Nephron (organoid): ENCODE data around the gene OR1D5.

ENCODE experiments used
- H3K27ac Mint-ChIP-seq, 3 experiments: 2 replicates each; pipeline ENCODE4 v1.8.0; 2020; ENCODE audit warnings: mixed read lengths in 3 of 3, mild to moderate bottlenecking in 2 of 3, moderate library complexity in 1 of 3
- H3K27me3 Mint-ChIP-seq: 2 replicates; pipeline ENCODE4 v1.8.0; 2021; ENCODE audit warnings: low read depth, mild to moderate bottlenecking, moderate library complexity, mixed read lengths
- H3K36me3 Mint-ChIP-seq: 2 replicates; pipeline ENCODE4 v1.8.0; 2020; ENCODE audit warnings: low read depth, mixed read lengths
- H3K4me1 Mint-ChIP-seq: 2 replicates; pipeline ENCODE4 v1.8.0; 2020; ENCODE audit warnings: mixed read lengths
- H3K4me3 Mint-ChIP-seq, 3 experiments: 2 replicates each; pipeline ENCODE4 v1.8.0; 2020; ENCODE audit warnings: mild to moderate bottlenecking in 3 of 3, mixed read lengths in 3 of 3, moderate library complexity in 2 of 3
- H3K9me3 Mint-ChIP-seq: 2 replicates; pipeline ENCODE4 v1.8.0; 2020; ENCODE audit warnings: mixed read lengths
- TF ChIP-seq, protein P1 (sequence below), 3 experiments: fragments of 200-600 bp; sonication (generic); IDR thresholded peaks; one replicate each; pipeline ENCODE4 v1.5.0; 2021; ENCODE audit warnings: antibody characterized with exemption in 3 of 3; ENCODE audit not compliant: unreplicated experiment in 3 of 3

OR1D5 gene

DNA sequence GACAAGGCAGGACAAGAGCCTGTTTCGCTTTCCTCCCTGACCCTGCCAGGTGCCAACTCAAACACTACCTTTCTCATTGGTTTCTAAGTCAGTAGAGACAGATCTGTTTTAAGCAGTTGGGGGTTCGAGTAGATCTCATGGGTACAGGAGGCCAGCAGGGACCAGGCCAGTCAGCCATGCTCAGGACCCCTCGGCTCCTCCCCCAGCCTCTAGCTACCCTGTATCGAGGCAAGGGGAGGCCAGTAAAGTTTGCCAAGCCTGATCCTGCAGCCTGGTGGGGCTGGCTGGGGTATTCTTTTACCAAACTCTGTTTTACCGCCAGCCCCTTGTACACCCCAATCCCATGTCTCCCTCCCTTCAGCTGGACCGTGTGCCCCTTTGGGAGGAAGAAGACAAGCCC lies 26.6 kb downstream of the OR1D5 start:
- Mint-ChIP-seq H3K27ac (no peak overlapping the region), H3K36me3 (no peaks in the 10 kb centered on the region), H3K4me3 (no peak overlapping the region), H3K9me3 (no peaks in the 10 kb centered on the region), H3K4me1 (peaks cover 22% of the 10 kb centered on the region), H3K27me3 (peaks cover 13% of the 10 kb centered on the region)
- TF ChIP-seq, protein P1, sequence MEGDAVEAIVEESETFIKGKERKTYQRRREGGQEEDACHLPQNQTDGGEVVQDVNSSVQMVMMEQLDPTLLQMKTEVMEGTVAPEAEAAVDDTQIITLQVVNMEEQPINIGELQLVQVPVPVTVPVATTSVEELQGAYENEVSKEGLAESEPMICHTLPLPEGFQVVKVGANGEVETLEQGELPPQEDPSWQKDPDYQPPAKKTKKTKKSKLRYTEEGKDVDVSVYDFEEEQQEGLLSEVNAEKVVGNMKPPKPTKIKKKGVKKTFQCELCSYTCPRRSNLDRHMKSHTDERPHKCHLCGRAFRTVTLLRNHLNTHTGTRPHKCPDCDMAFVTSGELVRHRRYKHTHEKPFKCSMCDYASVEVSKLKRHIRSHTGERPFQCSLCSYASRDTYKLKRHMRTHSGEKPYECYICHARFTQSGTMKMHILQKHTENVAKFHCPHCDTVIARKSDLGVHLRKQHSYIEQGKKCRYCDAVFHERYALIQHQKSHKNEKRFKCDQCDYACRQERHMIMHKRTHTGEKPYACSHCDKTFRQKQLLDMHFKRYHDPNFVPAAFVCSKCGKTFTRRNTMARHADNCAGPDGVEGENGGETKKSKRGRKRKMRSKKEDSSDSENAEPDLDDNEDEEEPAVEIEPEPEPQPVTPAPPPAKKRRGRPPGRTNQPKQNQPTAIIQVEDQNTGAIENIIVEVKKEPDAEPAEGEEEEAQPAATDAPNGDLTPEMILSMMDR (IDR thresholded peaks at IDR 0.05; ENCODE audit: unreplicated experiment in 3 of 3) = no peak

DNA sequence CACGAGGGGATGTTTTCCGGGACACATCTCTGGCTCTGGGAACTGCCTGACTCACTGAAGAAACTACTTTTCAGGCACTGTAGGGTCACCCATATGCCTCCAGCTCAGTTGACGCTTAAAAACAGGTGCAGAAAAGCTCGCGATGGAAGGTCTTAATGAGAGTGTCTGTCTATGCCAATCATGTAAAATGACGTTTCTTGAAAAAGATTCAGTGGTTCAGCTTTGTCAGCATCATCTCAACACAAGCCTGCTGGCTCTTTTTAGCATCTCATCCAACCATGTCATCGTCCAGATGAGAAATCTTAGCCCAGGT lies 27.5 kb downstream of the OR1D5 start:
- H3K4me1 Mint-ChIP-seq = peaks cover 22% of the 10 kb centered on the region
- H3K9me3 Mint-ChIP-seq = no peaks in the 10 kb centered on the region
- H3K36me3 Mint-ChIP-seq = no peaks in the 10 kb centered on the region
- H3K27me3 Mint-ChIP-seq = peaks cover 8% of the 10 kb centered on the region
- H3K27ac Mint-ChIP-seq = peak overlapping the region in 2 of 3 experiments; percentile 50 to 77
- TF ChIP-seq, protein P1 (IDR thresholded peaks at IDR 0.05; ENCODE audit: unreplicated experiment in 3 of 3) = no peak
- no peak overlapping the region for H3K4me3 Mint-ChIP-seq

DNA sequence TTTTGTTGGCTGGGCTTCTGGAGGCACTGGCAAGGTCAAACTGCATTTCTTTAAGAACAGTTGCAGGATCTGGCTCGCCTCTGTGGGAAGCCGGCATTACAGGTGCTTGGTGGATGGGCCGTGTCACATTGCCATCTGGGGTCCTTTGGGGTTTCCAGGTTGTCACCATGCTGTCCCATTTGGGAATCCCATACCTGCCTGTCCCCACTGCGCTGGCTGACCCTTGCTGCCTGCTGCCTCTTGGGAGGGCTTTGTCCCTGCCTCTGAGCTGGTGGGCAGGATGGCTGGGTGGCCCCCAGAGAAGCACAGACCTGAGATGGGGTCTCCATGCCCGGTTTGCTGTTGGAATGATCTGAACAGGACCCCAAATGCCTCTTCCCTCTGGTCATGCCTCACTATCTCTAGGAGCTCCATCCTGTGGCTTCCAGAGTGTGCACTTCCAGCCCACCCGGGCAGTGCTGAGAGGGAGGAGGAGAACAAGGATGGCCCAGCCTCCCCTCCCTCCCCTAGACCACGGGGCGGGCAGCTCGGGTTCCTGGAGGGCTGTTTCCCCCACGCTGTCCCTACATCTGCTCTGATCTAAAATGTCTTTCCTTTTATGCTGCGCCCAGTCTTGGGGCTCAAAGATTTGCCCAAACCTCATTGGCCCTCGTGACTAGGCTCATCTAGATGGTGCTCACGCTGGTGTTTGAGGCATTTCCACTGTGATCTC lies 28.0 kb downstream of the OR1D5 start:
- H3K4me3 Mint-ChIP-seq = no peak overlapping the region
- peaks cover 22% of the 10 kb centered on the region for H3K4me1 Mint-ChIP-seq
- no peaks in the 10 kb centered on the region for H3K36me3 Mint-ChIP-seq
- peak overlapping the region in 2 of 3 experiments; percentile 50 to 77 for H3K27ac Mint-ChIP-seq
- H3K27me3 Mint-ChIP-seq = peaks cover 4% of the 10 kb centered on the region
- TF ChIP-seq, protein P1 (IDR thresholded peaks at IDR 0.05; ENCODE audit: unreplicated experiment in 3 of 3) = no peak
- H3K9me3 Mint-ChIP-seq = no peaks in the 10 kb centered on the region

DNA sequence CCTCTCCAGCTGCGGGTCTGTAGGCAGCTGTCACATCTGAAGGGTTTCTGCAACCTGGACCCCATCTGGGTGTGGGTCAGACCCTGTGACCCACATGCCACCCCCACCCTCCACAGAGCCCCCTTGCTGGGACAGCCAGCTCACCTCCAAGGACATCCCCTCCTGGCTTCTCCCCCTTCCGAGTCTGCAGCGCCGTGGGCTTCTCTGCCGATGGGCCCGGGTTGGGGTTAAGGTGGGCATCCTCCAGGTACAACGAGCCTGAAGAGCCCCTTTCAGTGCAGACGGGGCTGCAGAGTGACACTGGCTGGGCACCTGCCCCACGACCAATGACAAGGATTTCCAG lies 28.9 kb downstream of the OR1D5 start:
- Mint-ChIP-seq H3K36me3 (no peaks in the 10 kb centered on the region), H3K4me3 (no peak overlapping the region), H3K27me3 (peaks cover 4% of the 10 kb centered on the region), H3K9me3 (no peaks in the 10 kb centered on the region), H3K4me1 (peaks cover 22% of the 10 kb centered on the region), H3K27ac (no peak overlapping the region)
- TF ChIP-seq, protein P1 (IDR thresholded peaks at IDR 0.05; ENCODE audit: unreplicated experiment in 3 of 3) = no peak

DNA sequence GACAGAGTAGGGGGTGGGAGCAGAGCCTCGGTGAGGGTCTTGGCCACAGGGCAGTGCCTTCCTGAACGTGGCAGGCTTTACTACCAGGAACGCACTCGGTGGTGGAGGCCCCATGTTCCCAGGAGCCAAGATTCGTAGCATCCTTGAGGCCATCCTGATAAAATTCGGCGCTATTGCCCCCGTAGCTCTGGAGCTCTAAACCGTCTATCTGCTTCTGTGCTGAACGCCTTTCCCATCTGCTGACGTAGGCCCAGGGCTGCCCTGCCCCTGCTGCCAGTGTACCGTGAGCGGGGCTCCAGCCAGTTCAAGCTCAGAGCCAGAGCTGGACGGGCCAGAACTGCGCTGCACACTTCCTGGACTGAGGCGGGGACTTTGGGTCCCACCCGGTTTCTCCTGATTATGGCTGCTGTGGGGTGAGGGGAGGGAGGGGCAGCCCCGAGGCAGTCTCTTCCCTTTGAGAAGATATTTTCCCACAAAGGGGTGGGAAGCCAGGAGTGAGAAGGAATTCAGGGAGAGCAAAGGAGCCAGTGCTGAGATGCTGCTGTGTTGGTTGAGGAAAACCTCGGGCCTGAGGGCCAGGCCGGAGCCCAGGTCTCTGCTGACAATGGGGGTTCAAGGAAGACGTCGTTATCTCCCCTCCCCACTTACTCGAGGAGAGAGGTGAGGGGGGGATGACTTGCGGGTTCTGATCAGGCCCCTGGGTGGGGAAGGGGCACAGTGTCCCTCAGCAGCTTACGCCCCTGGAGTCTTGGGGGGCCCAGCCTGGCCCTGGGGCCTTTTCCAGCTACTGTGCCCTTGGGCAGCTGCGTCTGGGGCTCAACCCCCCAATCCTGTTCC lies 29.4 kb downstream of the OR1D5 start:
- no peak overlapping the region for H3K4me3 Mint-ChIP-seq
- peaks cover 4% of the 10 kb centered on the region for H3K27me3 Mint-ChIP-seq
- H3K27ac Mint-ChIP-seq = no peak overlapping the region
- no peaks in the 10 kb centered on the region for H3K9me3 Mint-ChIP-seq
- peaks cover 19% of the 10 kb centered on the region for H3K4me1 Mint-ChIP-seq
- H3K36me3 Mint-ChIP-seq = no peaks in the 10 kb centered on the region
- TF ChIP-seq, protein P1 (IDR thresholded peaks at IDR 0.05; ENCODE audit: unreplicated experiment in 3 of 3) = no peak
